Hepatocyte (in vitro differentiated cells): Measurements from ENCODE around the gene SERPING1. TPM values are rescaled to one million over a fixed set of nuclear protein-coding genes. Genes with fewer than 3 reads are reported as not detected.

Source experiments
- DNase-seq: peaks from one replicate; pipeline ENCODE4 v3.0.0-alpha.2; 2016; ENCODE audit warnings: low spot score
- H2AFZ ChIP-seq: fragments of 200-600 bp; sonication (generic); 2 replicates; pipeline ENCODE4 v1.6.0; 2016; ENCODE audit warnings: antibody characterized with exemption, mild to moderate bottlenecking
- H3K27ac ChIP-seq: fragments of 200-600 bp; sonication (generic); 2 replicates; pipeline ENCODE4 v1.5.1; 2016; ENCODE audit warnings: mild to moderate bottlenecking
- H3K27me3 ChIP-seq: fragments of 200-600 bp; sonication (generic); 2 replicates; pipeline ENCODE4 v1.6.1; 2016
- H3K36me3 ChIP-seq: fragments of 200-600 bp; sonication (generic); replicated peaks from 2 replicates; pipeline ENCODE4 v1.5.1; 2016; ENCODE audit warnings: low read depth; ENCODE audit not compliant: insufficient read depth
- H3K4me1 ChIP-seq: fragments of 200-600 bp; sonication (generic); 2 replicates; pipeline ENCODE4 v1.5.1; 2016; ENCODE audit warnings: mild to moderate bottlenecking, moderate library complexity; ENCODE audit not compliant: insufficient read depth
- H3K4me2 ChIP-seq: fragments of 200-600 bp; sonication (generic); 2 replicates; pipeline ENCODE4 v1.6.0; 2016
- H3K4me3 ChIP-seq: fragments of 200-600 bp; sonication (generic); 2 replicates; pipeline ENCODE4 v1.5.1; 2016; ENCODE audit warnings: mild to moderate bottlenecking
- H3K79me2 ChIP-seq: fragments of 200-600 bp; sonication (generic); 2 replicates; pipeline ENCODE4 v1.6.0; 2017; ENCODE audit warnings: mild to moderate bottlenecking
- H3K9me2 ChIP-seq: fragments of 200-600 bp; sonication (generic); replicated peaks from 2 replicates; pipeline ENCODE4 v1.6.0; 2017; ENCODE audit warnings: mild to moderate bottlenecking; ENCODE audit not compliant: insufficient read depth
- H3K9me3 ChIP-seq: fragments of 200-600 bp; sonication (generic); 2 replicates; pipeline ENCODE4 v1.5.1; 2016; ENCODE audit warnings: low read depth, mild to moderate bottlenecking
- H4K20me1 ChIP-seq: fragments of 200-600 bp; sonication (generic); 2 replicates; pipeline ENCODE4 v1.6.0; 2016; ENCODE audit warnings: mild to moderate bottlenecking; ENCODE audit not compliant: insufficient read depth, poor library complexity, severe bottlenecking
- CTCF ChIP-seq: fragments of 200-600 bp; sonication (generic); IDR thresholded peaks from 2 replicates; pipeline ENCODE4 v1.5.1; 2016; ENCODE audit warnings: antibody characterized with exemption, mild to moderate bottlenecking; ENCODE audit not compliant: poor library complexity
- EZH2 ChIP-seq: fragments of 200-600 bp; sonication (generic); IDR thresholded peaks from 2 replicates; pipeline ENCODE4 v1.6.1; 2016; ENCODE audit warnings: antibody characterized with exemption, mild to moderate bottlenecking, borderline replicate concordance
- EZH2phosphoT487 ChIP-seq: fragments of 200-600 bp; sonication (generic); IDR thresholded peaks from one replicate; pipeline ENCODE4 v1.6.1; 2018; ENCODE audit warnings: antibody characterized with exemption, mild to moderate bottlenecking, low read depth, moderate library complexity; ENCODE audit not compliant: unreplicated experiment, severe bottlenecking
- WGBS: methylation state at CpG from one replicate; pipeline ENCODE4 v1.1.6; 2016; ENCODE audit warnings: low lambda C conversion rate; ENCODE audit errors: missing lambda C conversion rate; 5-methylcytosine and 5-hydroxymethylcytosine counted together
- polyA plus RNA-seq: library from polyadenylated mRNA; unstranded; fragments of >200 nt; fragmentation: Nextera tagmentation; extraction: Ambion mirVana; gene quantifications from 2 replicates; pipeline ENCODE4 v1.2.1, GENCODE V29; 2016
- total RNA-seq: library from RNA; depleted of rRNA; stranded (reverse); fragments of >200 nt; gene quantifications from 2 replicates; pipeline ENCODE4 v1.2.3, GENCODE V29; 2014

Gene SERPING1
- total and polyA plus RNA-seq, 2 experiments from 2014 or later, result 129 to 445 TPM

- peaks cover 3% of the 10 kb centered on the region for H4K20me1 ChIP-seq
- peak; percentile 34 for DNase-seq
- peaks cover 53% of the 10 kb centered on the region for H3K4me1 ChIP-seq
- peaks cover 1% of the 10 kb centered on the region for H3K79me2 ChIP-seq
- TF ChIP-seq CTCF (no peak), EZH2 (no peak), EZH2phosphoT487 (no peak)
- H3K36me3 ChIP-seq, result no peaks in the 10 kb centered on the region
- no peak overlapping the region for H3K27ac ChIP-seq
- no peaks in the 10 kb centered on the region for H3K9me3 ChIP-seq
- peaks cover 15% of the 10 kb centered on the region for H3K27me3 ChIP-seq
- 5% methylated on average over 22 of the region's 23 CpGs for WGBS
- H3K9me2 ChIP-seq, result no peaks in the 10 kb centered on the region
- H2AFZ ChIP-seq, result no peak overlapping the region
- H3K4me2 ChIP-seq, result peak overlapping the region; percentile 81
- H3K4me3 ChIP-seq, result no peak overlapping the region
These were observed 49.4 kb downstream of the SERPING1 start for GRCh38 chr11:57646799-57647303.

- WGBS, result 2% methylated on average over 10 of the region's 10 CpGs
- peak overlapping the region; percentile 81 for H3K4me2 ChIP-seq
- H2AFZ ChIP-seq, result no peak overlapping the region
- DNase-seq, result no peak
- no peaks in the 10 kb centered on the region for H3K9me2 ChIP-seq
- H3K27me3 ChIP-seq, result peaks cover 15% of the 10 kb centered on the region
- H3K4me1 ChIP-seq, result peaks cover 53% of the 10 kb centered on the region
- no peaks in the 10 kb centered on the region for H4K20me1 ChIP-seq
- no peak overlapping the region for H3K27ac ChIP-seq
- H3K9me3 ChIP-seq, result no peaks in the 10 kb centered on the region
- no peak for TF ChIP-seq CTCF
- TF ChIP-seq EZH2, result no peak
- no peak for TF ChIP-seq EZH2phosphoT487
- no peaks in the 10 kb centered on the region for H3K36me3 ChIP-seq
- H3K79me2 ChIP-seq, result no peaks in the 10 kb centered on the region
- H3K4me3 ChIP-seq, result no peak overlapping the region
These were observed 49.9 kb downstream of the SERPING1 start for GRCh38 chr11:57647372-57647771.

- Histone ChIP-seq H3K27ac (no peak overlapping the region), H3K4me1 (peaks cover 53% of the 10 kb centered on the region), H3K4me3 (peak overlapping the region; percentile 1), H3K79me2 (no peaks in the 10 kb centered on the region), H3K27me3 (peaks cover 15% of the 10 kb centered on the region), H3K4me2 (peak overlapping the region; percentile 81), H3K36me3 (no peaks in the 10 kb centered on the region), H3K9me2 (no peaks in the 10 kb centered on the region), H4K20me1 (no peaks in the 10 kb centered on the region), H2AFZ (no peak overlapping the region), H3K9me3 (no peaks in the 10 kb centered on the region)
- TF ChIP-seq EZH2phosphoT487 (no peak), EZH2 (no peak), CTCF (no peak)
- peak; percentile 43 for DNase-seq
- 6% methylated on average over 13 of the region's 13 CpGs for WGBS
These were observed 50.7 kb downstream of the SERPING1 start for GRCh38 chr11:57647960-57648800.
